Fibroblast of the conjunctiva (primary cell): Measurements from ENCODE around the gene WRAP53.
"Not testable (repeated sequence)": the region's sequence is repeated elsewhere in the genome, so short reads cannot be mapped to it uniquely, and the experiment has no call there.

Source experiments
- DNase-seq: peaks from one replicate; pipeline ENCODE4 v3.0.0-alpha.2; 2010; ENCODE audit warnings: low read depth

Gene WRAP53

GRCh38 chr17:7687908-7688807, at the start of gene WRAP53:
WRAP53 (plus strand) TSS chr17:7688477; CDS start chr17:7688649, 172 bp downstream.
- peak; percentile 98 for DNase-seq

- no peak for DNase-seq
Observed at GRCh38 chr17:7640783-7641182, 47.5 kb upstream of the WRAP53 start.

GRCh38 chr17:7641635-7642034, 46.6 kb upstream of the WRAP53 start:
- DNase-seq: not testable (repeated sequence)

GRCh38 chr17:7644775-7645174, 43.5 kb upstream of the WRAP53 start:
- no peak for DNase-seq

- DNase-seq: no peak
Observed at GRCh38 chr17:7646457-7646856, 41.8 kb upstream of the WRAP53 start.

GRCh38 chr17:7647018-7647417, 41.3 kb upstream of the WRAP53 start:
- DNase-seq: no peak

GRCh38 chr17:7650509-7651096, 37.7 kb upstream of the WRAP53 start, which contains the start of gene ATP1B2:
ATP1B2 (plus strand) TSS chr17:7650926; CDS start chr17:7651519, 593 bp downstream.
- no peak for DNase-seq

- DNase-seq: no peak
Observed at GRCh38 chr17:7651097-7651664, 37.1 kb upstream of the WRAP53 start.

- no peak for DNase-seq
Observed at GRCh38 chr17:7651665-7652387, 36.5 kb upstream of the WRAP53 start.

- DNase-seq: no peak
Observed at GRCh38 chr17:7652388-7653356, 35.6 kb upstream of the WRAP53 start.

GRCh38 chr17:7654832-7655540, 33.3 kb upstream of the WRAP53 start:
- no peak for DNase-seq

- DNase-seq: no peak
Observed at GRCh38 chr17:7655541-7655840, 32.8 kb upstream of the WRAP53 start.

- DNase-seq: no peak
Observed at GRCh38 chr17:7656958-7657609, 31.2 kb upstream of the WRAP53 start.

- no peak for DNase-seq
Observed at GRCh38 chr17:7667656-7668406, 20.4 kb upstream of the WRAP53 start.

- DNase-seq: no peak
Observed at GRCh38 chr17:7668482-7668881, 19.8 kb upstream of the WRAP53 start.

- DNase-seq: no peak
Observed at GRCh38 chr17:7673239-7673638, 15.0 kb upstream of the WRAP53 start.

GRCh38 chr17:7674934-7675333, 13.3 kb upstream of the WRAP53 start:
- no peak for DNase-seq

- no peak for DNase-seq
Observed at GRCh38 chr17:7676533-7676932, 11.7 kb upstream of the WRAP53 start.

- no peak for DNase-seq
Observed at GRCh38 chr17:7677388-7678067, 10.7 kb upstream of the WRAP53 start.
